Colonic mucosa (tissue), 4 donors: ENCODE data around the gene IGSF9. TPM values are rescaled to one million over a fixed set of nuclear protein-coding genes. Genes with fewer than 3 reads are reported as not detected.

Experiments used
- DNase-seq: peaks from one replicate; pipeline ENCODE4 v3.0.0-alpha.2; 2020
- H3K27ac ChIP-seq: fragments of 200-600 bp; one replicate; pipeline ENCODE4 v1.8.0; 2021
- H3K27me3 ChIP-seq: fragments of 200-600 bp; one replicate; pipeline ENCODE4 v1.8.0; 2021
- H3K36me3 ChIP-seq: fragments of 200-600 bp; one replicate; pipeline ENCODE4 v1.8.0; 2021
- H3K4me1 ChIP-seq: fragments of 200-600 bp; one replicate; pipeline ENCODE4 v1.8.0; 2021; ENCODE audit warnings: mild to moderate bottlenecking
- H3K4me3 ChIP-seq: fragments of 200-600 bp; one replicate; pipeline ENCODE4 v1.8.0; 2021
- H3K9ac ChIP-seq, 2 donors: one replicate each; pipeline ENCODE4 v1.7.0; 2013; ENCODE audit warnings: control low read depth in 2 of 2, low read depth in 2 of 2, low read length in 2 of 2
- H3K9me3 ChIP-seq: fragments of 200-600 bp; one replicate; pipeline ENCODE4 v1.8.0; 2021
- intact Hi-C: fragments of 100-400 bp; cut with DNase I; formaldehyde crosslinking; loops from one replicate; pipeline ENCODE4 v1.14.1; 2022
- total RNA-seq, 2 donors: library from RNA; stranded (reverse); fragmentation: NEBNext Ultra II Directional in 1 of 2; extraction: Animal tissue kit (Norgen Biotek cat#: 25700) in 1 of 2; gene quantifications; one replicate each; pipeline ENCODE4 v1.2.1, GENCODE V29; 2021
- TF ChIP-seq, protein P1 (sequence below): fragments of 200-600 bp; IDR thresholded peaks from one replicate; pipeline ENCODE4 v1.8.0; 2022; ENCODE audit warnings: antibody characterized with exemption, mild to moderate bottlenecking
- donor health status: healthy.
- donor health status: DM: no; HTN: no; CAD: no.
- donor health status: DM: no; HTN: no; CAD: no.

Gene IGSF9
- total RNA-seq, 2 donors from 2014 or later = 14.1 to 41.8 TPM

DNA sequence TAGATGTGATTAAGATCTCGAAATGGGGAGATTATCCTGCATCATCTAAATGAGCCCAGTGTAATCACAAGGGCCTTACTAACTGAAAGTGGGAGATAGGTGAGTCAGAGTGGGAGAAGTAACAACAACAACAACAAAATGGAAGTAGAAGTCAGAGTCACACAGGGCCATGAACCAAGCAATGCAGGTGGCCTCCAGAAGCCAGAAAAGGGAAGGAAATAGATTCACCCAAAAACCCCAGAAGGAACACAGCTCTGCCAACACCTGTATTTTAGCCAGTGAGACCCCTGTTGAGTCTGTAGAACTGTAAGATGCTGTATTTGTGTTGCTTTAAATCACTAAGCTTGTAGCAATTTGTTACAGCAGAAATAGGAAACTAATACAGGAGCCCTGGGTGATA, 24.2 kb downstream of the IGSF9 start:
- TF ChIP-seq, protein P1, sequence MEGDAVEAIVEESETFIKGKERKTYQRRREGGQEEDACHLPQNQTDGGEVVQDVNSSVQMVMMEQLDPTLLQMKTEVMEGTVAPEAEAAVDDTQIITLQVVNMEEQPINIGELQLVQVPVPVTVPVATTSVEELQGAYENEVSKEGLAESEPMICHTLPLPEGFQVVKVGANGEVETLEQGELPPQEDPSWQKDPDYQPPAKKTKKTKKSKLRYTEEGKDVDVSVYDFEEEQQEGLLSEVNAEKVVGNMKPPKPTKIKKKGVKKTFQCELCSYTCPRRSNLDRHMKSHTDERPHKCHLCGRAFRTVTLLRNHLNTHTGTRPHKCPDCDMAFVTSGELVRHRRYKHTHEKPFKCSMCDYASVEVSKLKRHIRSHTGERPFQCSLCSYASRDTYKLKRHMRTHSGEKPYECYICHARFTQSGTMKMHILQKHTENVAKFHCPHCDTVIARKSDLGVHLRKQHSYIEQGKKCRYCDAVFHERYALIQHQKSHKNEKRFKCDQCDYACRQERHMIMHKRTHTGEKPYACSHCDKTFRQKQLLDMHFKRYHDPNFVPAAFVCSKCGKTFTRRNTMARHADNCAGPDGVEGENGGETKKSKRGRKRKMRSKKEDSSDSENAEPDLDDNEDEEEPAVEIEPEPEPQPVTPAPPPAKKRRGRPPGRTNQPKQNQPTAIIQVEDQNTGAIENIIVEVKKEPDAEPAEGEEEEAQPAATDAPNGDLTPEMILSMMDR = no peak
- Histone ChIP-seq H3K9me3 (no peaks in the 10 kb centered on the region), H3K4me1 (no peaks in the 10 kb centered on the region), H3K4me3 (no peak overlapping the region), H3K27ac (peak overlapping the region; percentile 92), H3K36me3 (peaks cover 19% of the 10 kb centered on the region), H3K9ac (peak overlapping the region; percentile 34 to 99), H3K27me3 (no peaks in the 10 kb centered on the region)
- DNase-seq = no peak
- intact Hi-C loops = no loop called here

DNA sequence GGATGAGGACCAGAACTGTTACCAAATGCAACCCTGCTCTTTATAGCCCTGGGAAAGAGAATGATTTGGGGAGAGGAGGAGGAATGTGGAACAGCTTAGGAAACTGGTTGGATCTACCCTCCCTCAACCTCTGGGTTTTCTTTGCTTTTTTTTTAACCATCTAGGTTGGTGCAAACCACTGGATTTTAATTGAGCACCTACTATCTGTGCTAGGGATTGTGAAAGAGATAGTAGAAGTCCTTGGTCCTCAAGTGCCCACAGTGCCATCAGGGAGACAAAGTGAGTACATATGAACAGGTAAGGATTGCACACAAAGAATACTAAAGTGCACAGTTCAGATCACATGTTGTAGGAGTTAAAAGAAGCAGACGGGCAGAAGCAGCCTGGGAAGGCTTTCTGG, 24.8 kb downstream of the IGSF9 start:
- intact Hi-C loops = no loop called here
- H3K4me3 ChIP-seq = no peak overlapping the region
- H3K27ac ChIP-seq = no peak overlapping the region
- H3K27me3 ChIP-seq = no peaks in the 10 kb centered on the region
- no peaks in the 10 kb centered on the region for H3K4me1 ChIP-seq
- peaks cover 19% of the 10 kb centered on the region for H3K36me3 ChIP-seq
- H3K9ac ChIP-seq = no peak overlapping the region
- H3K9me3 ChIP-seq = no peaks in the 10 kb centered on the region
- TF ChIP-seq, protein P1 = no peak
- no peak for DNase-seq

DNA sequence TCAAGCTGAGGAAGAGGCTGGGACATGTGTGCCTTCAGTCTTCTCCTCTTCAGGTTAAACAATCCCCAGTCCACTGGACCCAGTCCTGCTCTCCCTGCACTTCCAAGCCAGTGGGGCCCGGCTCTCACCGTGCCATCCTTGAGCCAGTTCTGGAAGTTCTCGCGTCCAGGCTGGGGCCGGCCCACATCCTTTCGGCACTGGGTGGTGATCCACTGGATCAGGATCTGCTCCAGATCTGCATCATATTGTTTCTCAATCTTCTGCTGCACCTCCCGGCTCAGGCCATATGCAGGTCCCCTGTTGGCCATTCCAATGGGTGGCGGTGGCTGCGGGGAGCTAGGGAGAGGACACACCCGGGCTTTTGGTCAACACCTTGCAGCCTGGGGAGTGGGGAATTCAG, 25.2 kb downstream of the IGSF9 start:
- DNase-seq = no peak
- H3K4me1 ChIP-seq = no peaks in the 10 kb centered on the region
- peaks cover 19% of the 10 kb centered on the region for H3K36me3 ChIP-seq
- H3K9me3 ChIP-seq = no peaks in the 10 kb centered on the region
- no peaks in the 10 kb centered on the region for H3K27me3 ChIP-seq
- H3K9ac ChIP-seq = no peak overlapping the region
- H3K27ac ChIP-seq = no peak overlapping the region
- no peak overlapping the region for H3K4me3 ChIP-seq
- intact Hi-C loops = no loop called here
- TF ChIP-seq, protein P1 = no peak

DNA sequence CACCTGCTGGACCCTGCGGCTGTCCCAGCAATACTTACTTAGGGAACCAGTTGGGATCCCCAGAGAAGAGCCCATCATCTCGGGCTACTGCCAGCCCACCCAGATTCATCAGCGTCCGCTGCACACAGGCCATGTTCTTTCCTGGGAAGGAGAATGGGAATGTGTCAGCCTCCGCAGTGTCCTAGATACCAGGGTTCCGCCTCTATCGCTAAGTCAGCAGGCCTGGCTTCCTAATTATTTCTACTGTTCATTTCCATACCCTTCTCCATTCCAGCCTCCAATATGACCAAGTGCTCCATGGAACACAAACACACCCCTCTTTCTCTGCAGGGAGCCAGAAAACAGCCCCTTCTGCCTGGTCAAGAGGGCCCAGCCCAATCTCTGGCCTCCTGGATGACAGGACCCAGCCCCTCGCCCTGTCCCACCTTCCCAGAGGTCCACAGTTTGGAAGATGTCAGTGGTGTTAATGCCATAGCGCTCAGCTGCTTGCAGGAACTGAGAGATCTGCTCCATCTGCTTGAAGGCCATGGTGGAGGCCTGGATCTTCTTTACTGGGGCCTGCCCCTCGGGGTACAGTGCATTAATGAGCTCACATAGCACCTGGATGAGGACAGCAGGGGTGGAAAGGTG, 26.1 kb downstream of the IGSF9 start:
- no peak for DNase-seq
- Histone ChIP-seq H3K27me3 (no peaks in the 10 kb centered on the region), H3K27ac (no peak overlapping the region), H3K4me1 (no peaks in the 10 kb centered on the region), H3K9me3 (no peaks in the 10 kb centered on the region), H3K36me3 (peaks cover 19% of the 10 kb centered on the region), H3K9ac (no peak overlapping the region), H3K4me3 (no peak overlapping the region)
- TF ChIP-seq, protein P1 = no peak
- intact Hi-C loops = no loop called here

DNA sequence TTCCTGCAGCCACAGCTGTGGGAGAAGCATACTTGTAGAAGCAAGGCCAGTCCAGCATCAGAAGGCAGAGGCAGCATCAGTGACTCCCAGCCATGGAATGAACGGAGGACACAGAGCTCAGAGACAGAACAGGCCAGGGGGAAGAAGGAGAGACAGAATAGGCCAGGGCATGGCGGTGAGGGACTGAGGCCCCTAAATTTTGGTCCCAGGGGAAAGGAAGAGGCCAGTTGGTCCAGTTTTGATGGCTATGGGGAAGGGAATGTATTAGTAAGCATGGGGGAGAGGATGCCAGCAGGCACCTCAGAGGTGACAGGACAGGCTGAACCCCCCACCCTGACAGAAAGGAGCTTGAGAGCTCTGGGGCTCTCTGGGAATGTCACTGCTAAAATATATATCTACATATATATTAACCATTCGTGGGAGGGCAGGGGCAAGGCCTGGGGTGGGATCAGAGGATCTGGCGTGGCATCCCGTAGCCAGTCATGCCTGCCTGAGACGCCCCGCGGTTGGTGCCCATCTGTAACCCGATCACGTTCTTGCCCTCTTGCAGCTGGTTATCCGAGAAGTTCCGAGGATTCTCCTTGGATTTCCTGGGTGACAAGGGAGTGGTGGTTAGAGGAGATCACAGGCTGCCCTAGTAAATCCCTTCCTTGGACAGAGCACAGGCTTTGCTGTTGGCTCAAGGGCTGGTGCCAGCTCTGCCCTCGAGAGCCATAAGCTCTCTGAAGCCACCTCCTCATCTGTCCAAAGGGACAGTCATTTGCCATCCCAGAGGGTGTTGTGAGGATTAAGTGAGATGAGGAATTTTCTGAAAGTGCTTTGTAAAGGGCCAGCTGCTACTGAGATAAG, 26.8 kb downstream of the IGSF9 start:
- Histone ChIP-seq H3K36me3 (peaks cover 19% of the 10 kb centered on the region), H3K9me3 (no peaks in the 10 kb centered on the region), H3K4me3 (no peak overlapping the region), H3K27ac (no peak overlapping the region), H3K4me1 (no peaks in the 10 kb centered on the region), H3K27me3 (no peaks in the 10 kb centered on the region), H3K9ac (no peak overlapping the region)
- TF ChIP-seq, protein P1 = no peak
- no peak for DNase-seq
- intact Hi-C loops = no loop called here
